SK-N-SH treated with all-trans-retinoic acid at 6 μM for 48 hours (cell line): ENCODE measurements around the gene ADARB2.

Experiments
- ATAC-seq: fragments of 200-7000 bp; cut with Tn5 transposase; 3 replicates; pipeline ENCODE4 v1.9.1; 2020; ENCODE audit warnings: mild to moderate bottlenecking, moderate library complexity
- ARNTL ChIP-seq: fragments of 450-650 bp; formaldehyde crosslinking; IDR thresholded peaks from 2 replicates; pipeline ENCODE4 v1.5.0; 2020; ENCODE audit warnings: low read depth, mild to moderate bottlenecking, moderate library complexity, borderline replicate concordance
- CSDC2 ChIP-seq: fragments of 250-450 bp; sonication (Bioruptor Pico); IDR thresholded peaks from 2 replicates; pipeline ENCODE4 v1.5.0; 2020; ENCODE audit warnings: mild to moderate bottlenecking, moderate library complexity
- CSRNP3 ChIP-seq: fragments of 250-450 bp; sonication (Bioruptor Pico); IDR thresholded peaks from 2 replicates; pipeline ENCODE4 v1.5.1; 2021; ENCODE audit warnings: mild to moderate bottlenecking, moderate library complexity
- ESRRG ChIP-seq: fragments of 250-450 bp; sonication (Bioruptor Pico); IDR thresholded peaks from 2 replicates; pipeline ENCODE4 v1.6.1; 2021; ENCODE audit warnings: mild to moderate bottlenecking
- GLIS3 ChIP-seq: fragments of 250-450 bp; sonication (Bioruptor Pico); IDR thresholded peaks from 2 replicates; pipeline ENCODE4 v1.5.0; 2020; ENCODE audit warnings: mild to moderate bottlenecking, moderate library complexity
- ISL1 ChIP-seq: fragments of 250-450 bp; sonication (Bioruptor Pico); IDR thresholded peaks from 2 replicates; pipeline ENCODE4 v2.1.2; 2022; ENCODE audit warnings: mild to moderate bottlenecking, moderate library complexity
- OSR1 ChIP-seq: fragments of 250-450 bp; sonication (Bioruptor Pico); IDR thresholded peaks from 2 replicates; pipeline ENCODE4 v1.8.0; 2022; ENCODE audit warnings: moderate library complexity, mild to moderate bottlenecking, inconsistent platforms
- PATZ1 ChIP-seq: fragments of 250-450 bp; sonication (Bioruptor Pico); IDR thresholded peaks from 2 replicates; pipeline ENCODE4 v1.8.0; 2020; ENCODE audit warnings: mild to moderate bottlenecking, moderate library complexity, borderline replicate concordance
- POU6F1 ChIP-seq: fragments of 250-450 bp; sonication (Bioruptor Pico); IDR thresholded peaks from 2 replicates; pipeline ENCODE4 v1.8.0; 2021; ENCODE audit warnings: low read depth, mild to moderate bottlenecking, moderate library complexity, borderline replicate concordance
- PPARA ChIP-seq: fragments of 250-450 bp; sonication (Bioruptor Pico); IDR thresholded peaks from 2 replicates; pipeline ENCODE4 v1.5.0; 2020; ENCODE audit warnings: mild to moderate bottlenecking, borderline replicate concordance
- SNAI2 ChIP-seq: fragments of 250-450 bp; sonication (Bioruptor Pico); IDR thresholded peaks from 2 replicates; pipeline ENCODE4 v1.5.0; 2020; ENCODE audit warnings: mild to moderate bottlenecking, moderate library complexity
- TCF4 ChIP-seq: fragments of 250-450 bp; sonication (Bioruptor Pico); IDR thresholded peaks from 2 replicates; pipeline ENCODE4 v1.8.0; 2021; ENCODE audit warnings: mild to moderate bottlenecking, moderate library complexity, borderline replicate concordance
- TOX ChIP-seq: fragments of 250-450 bp; sonication (Bioruptor Pico); IDR thresholded peaks from 2 replicates; pipeline ENCODE4 v1.8.0; 2021; ENCODE audit warnings: mild to moderate bottlenecking, moderate library complexity, borderline replicate concordance
- TSHZ2 ChIP-seq: fragments of 250-450 bp; sonication (Bioruptor Pico); IDR thresholded peaks from 2 replicates; pipeline ENCODE4 v1.5.0; 2020; ENCODE audit warnings: mild to moderate bottlenecking, moderate library complexity
- ZC3H10 ChIP-seq: fragments of 250-450 bp; sonication (Bioruptor Pico); IDR thresholded peaks from 2 replicates; pipeline ENCODE4 v1.5.1; 2021; ENCODE audit warnings: mild to moderate bottlenecking, moderate library complexity
- ZFP3 ChIP-seq: fragments of 250-450 bp; sonication (Bioruptor Pico); IDR thresholded peaks from 2 replicates; pipeline ENCODE4 v1.5.0; 2020; ENCODE audit warnings: mild to moderate bottlenecking, moderate library complexity
- ZFP30 ChIP-seq: fragments of 450-650 bp; formaldehyde crosslinking; IDR thresholded peaks from 2 replicates; pipeline ENCODE4 v1.5.0; 2022; ENCODE audit warnings: mild to moderate bottlenecking, moderate library complexity
- ZNF565 ChIP-seq: fragments of 450-650 bp; formaldehyde crosslinking; conservative IDR thresholded peaks from 2 replicates; pipeline ENCODE4 v1.5.0; 2020; ENCODE audit warnings: low read depth, mild to moderate bottlenecking, moderate library complexity
- ZNF70 ChIP-seq: fragments of 450-650 bp; formaldehyde crosslinking; IDR thresholded peaks from 2 replicates; pipeline ENCODE4 v1.5.0; 2020; ENCODE audit warnings: mild to moderate bottlenecking, moderate library complexity
- ZNF8 ChIP-seq: fragments of 450-650 bp; formaldehyde crosslinking; IDR thresholded peaks from 2 replicates; pipeline ENCODE4 v1.5.0; 2020; ENCODE audit warnings: mild to moderate bottlenecking, moderate library complexity

ADARB2 gene

GRCh38 chr10:1515121-1515779, 222.1 kb downstream of the ADARB2 start (continued):
- TF ChIP-seq PATZ1 (CRISPR knock-in tag), result no peak
- TF ChIP-seq GLIS3, result no peak
- TF ChIP-seq POU6F1, result no peak
- TF ChIP-seq ZFP30, result no peak

- TF ChIP-seq SNAI2 (CRISPR knock-in tag), result no peak
- TF ChIP-seq TOX (CRISPR knock-in tag), result no peak
- no peak for TF ChIP-seq ZNF8 (CRISPR knock-in tag)
- no peak for TF ChIP-seq ZNF565 (CRISPR knock-in tag)
- TF ChIP-seq OSR1, result no peak
- TF ChIP-seq ISL1 (CRISPR knock-in tag), result no peak
- TF ChIP-seq ZFP30, result no peak
- TF ChIP-seq TCF4 (CRISPR knock-in tag), result no peak
- TF ChIP-seq ESRRG (CRISPR knock-in tag), result no peak
- no peak for TF ChIP-seq ARNTL (CRISPR knock-in tag)
- TF ChIP-seq ZFP3 (CRISPR knock-in tag), result no peak
- TF ChIP-seq PATZ1 (CRISPR knock-in tag), result no peak
- TF ChIP-seq CSRNP3, result no peak
- TF ChIP-seq CSDC2, result no peak
- no peak for TF ChIP-seq ZC3H10 (CRISPR knock-in tag)
Observed at GRCh38 chr10:1514681-1515080, 222.6 kb downstream of the ADARB2 start.

GRCh38 chr10:1513221-1513620, 224.1 kb downstream of the ADARB2 start:
- no peak for ATAC-seq
- TF ChIP-seq SNAI2 (CRISPR knock-in tag) (no peak), TSHZ2 (CRISPR knock-in tag) (no peak), PPARA (no peak), TOX (CRISPR knock-in tag) (no peak), ZNF565 (CRISPR knock-in tag) (no peak), ESRRG (CRISPR knock-in tag) (no peak), ZNF70 (CRISPR knock-in tag) (no peak)
- TF ChIP-seq, all 23 proteins: peak for 0

More at GRCh38 chr10:1514681-1515080, 222.6 kb downstream of the ADARB2 start:
- ATAC-seq, result no peak
